22Rv1 (cell line): ENCODE data around the gene KRT86.

Experiments
- ZFX ChIP-seq: fragments of 450-650 bp; IDR thresholded peaks from 2 replicates; pipeline ENCODE4 v1.6.1; 2017; ENCODE audit warnings: antibody characterized with exemption, borderline replicate concordance
- TF ChIP-seq, protein P1 (sequence below): fragments of 450-650 bp; IDR thresholded peaks from 2 replicates; pipeline ENCODE4 v1.5.1; 2017; ENCODE audit warnings: mild to moderate bottlenecking

- TF ChIP-seq ZFX, result no peak
- TF ChIP-seq, protein P1, sequence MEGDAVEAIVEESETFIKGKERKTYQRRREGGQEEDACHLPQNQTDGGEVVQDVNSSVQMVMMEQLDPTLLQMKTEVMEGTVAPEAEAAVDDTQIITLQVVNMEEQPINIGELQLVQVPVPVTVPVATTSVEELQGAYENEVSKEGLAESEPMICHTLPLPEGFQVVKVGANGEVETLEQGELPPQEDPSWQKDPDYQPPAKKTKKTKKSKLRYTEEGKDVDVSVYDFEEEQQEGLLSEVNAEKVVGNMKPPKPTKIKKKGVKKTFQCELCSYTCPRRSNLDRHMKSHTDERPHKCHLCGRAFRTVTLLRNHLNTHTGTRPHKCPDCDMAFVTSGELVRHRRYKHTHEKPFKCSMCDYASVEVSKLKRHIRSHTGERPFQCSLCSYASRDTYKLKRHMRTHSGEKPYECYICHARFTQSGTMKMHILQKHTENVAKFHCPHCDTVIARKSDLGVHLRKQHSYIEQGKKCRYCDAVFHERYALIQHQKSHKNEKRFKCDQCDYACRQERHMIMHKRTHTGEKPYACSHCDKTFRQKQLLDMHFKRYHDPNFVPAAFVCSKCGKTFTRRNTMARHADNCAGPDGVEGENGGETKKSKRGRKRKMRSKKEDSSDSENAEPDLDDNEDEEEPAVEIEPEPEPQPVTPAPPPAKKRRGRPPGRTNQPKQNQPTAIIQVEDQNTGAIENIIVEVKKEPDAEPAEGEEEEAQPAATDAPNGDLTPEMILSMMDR, result peak; percentile 87
Measured at GRCh38 chr12:52305921-52306705, 31.7 kb downstream of the KRT86 start.
